GM12878 (cell line): ENCODE data around the gene TOR2A. TPM values are rescaled to one million over a fixed set of nuclear protein-coding genes. Genes with fewer than 3 reads are reported as not detected.

Source experiments
- ATAC-seq: fragments of 200-7000 bp; cut with Tn5 transposase; 3 replicates; pipeline ENCODE4 v1.9.1; 2020; ENCODE audit warnings: mild to moderate bottlenecking, moderate library complexity
- BruUV-seq: library from RNA; stranded (reverse); fragments of 400-500 nt; replicated peaks from 2 replicates; lab custom pipeline; 2021; lab: Mats Ljungman, UMichigan
- CTCF ChIA-PET: fragments of 300-600 bp; sonication (Branson Sonifier 250); formaldehyde crosslinking; extraction: SDS; loops from one replicate; lab custom pipeline; 2021; ENCODE audit warnings: inconsistent platforms; lab: Yijun Ruan, JAX
- POLR2A ChIA-PET: fragments of 350-600 bp; formaldehyde crosslinking; extraction: SDS; loops from one replicate; lab custom pipeline; 2021; ENCODE audit warnings: inconsistent platforms; lab: Charles Lee
- RAD21 ChIA-PET: fragments of 300-600 bp; sonication (Branson Sonifier 250); formaldehyde crosslinking; loops from one replicate; lab custom pipeline; 2023; ENCODE audit warnings: antibody characterized with exemption; ENCODE audit not compliant: unreplicated experiment; lab: Charles Lee
- SMC1A ChIA-PET: fragments of 300-600 bp; sonication (Branson Sonifier 250); formaldehyde crosslinking; loops from one replicate; lab custom pipeline; 2023; ENCODE audit not compliant: unreplicated experiment, uncharacterized antibody; lab: Charles Lee
- DNase-seq: peaks from one replicate; pipeline ENCODE4 v3.0.0-alpha.2; 2011; ENCODE audit warnings: low read depth, low spot score
- FAIRE-seq: peaks from 3 replicates; lab custom pipeline; 2011; peaks lifted over from hg19 to GRCh38; lab: Jason Lieb, UNC
- H2AFZ ChIP-seq: 2 replicates; pipeline ENCODE4 v1.6.0; 2011; ENCODE audit warnings: low read depth, low read length, control low read depth; ENCODE audit not compliant: control insufficient read depth
- H3K27ac ChIP-seq: 2 replicates; pipeline ENCODE4 v1.5.1; 2011; ENCODE audit warnings: control low read depth; ENCODE audit not compliant: control insufficient read depth, insufficient read depth
- H3K27me3 ChIP-seq, 2 experiments: replicated peaks in 1 of 2; 2 replicates each; pipeline versions ENCODE4 v1.6.0 to v1.6.1; 2011; ENCODE audit warnings: low read length in 1 of 2; ENCODE audit not compliant: control insufficient read depth in 2 of 2, insufficient read depth in 2 of 2
- H3K36me3 ChIP-seq, 2 experiments: 2 replicates each; pipeline ENCODE4 v1.5.1; 2011; ENCODE audit warnings: low read length in 1 of 2; ENCODE audit not compliant: control insufficient read depth in 2 of 2, insufficient read depth in 2 of 2
- H3K4me1 ChIP-seq: 2 replicates; pipeline ENCODE4 v1.6.1; 2011; ENCODE audit warnings: mild to moderate bottlenecking, low read length, moderate library complexity, mixed read lengths; ENCODE audit not compliant: control insufficient read depth, insufficient read depth
- H3K4me2 ChIP-seq: 2 replicates; pipeline ENCODE4 v1.6.0; 2011; ENCODE audit warnings: control low read depth; ENCODE audit not compliant: control insufficient read depth, insufficient read depth
- H3K4me3 ChIP-seq: fragments of 200-600 bp; sonication (generic); 2 replicates; pipeline ENCODE4 v1.5.1; 2016
- H3K79me2 ChIP-seq: 2 replicates; pipeline ENCODE4 v1.6.0; 2011; ENCODE audit warnings: low read length; ENCODE audit not compliant: control insufficient read depth, insufficient read depth
- H3K9ac ChIP-seq: 2 replicates; pipeline ENCODE4 v1.8.0; 2011; ENCODE audit warnings: low read length, control low read depth, mixed read lengths; ENCODE audit not compliant: control insufficient read depth, insufficient read depth
- H3K9me3 ChIP-seq: replicated peaks from 3 replicates; pipeline ENCODE4 v1.5.1; 2011; ENCODE audit warnings: mild to moderate bottlenecking, low read length; ENCODE audit not compliant: control insufficient read depth, insufficient read depth
- H4K20me1 ChIP-seq: 2 replicates; pipeline ENCODE4 v1.6.0; 2011; ENCODE audit not compliant: control insufficient read depth, insufficient read depth
- CHD2 ChIP-seq: IDR thresholded peaks from 2 replicates; pipeline ENCODE4 v1.6.1; 2011; ENCODE audit warnings: low read depth, low read length, improper control_type of control experiment, borderline replicate concordance
- ESRRA ChIP-seq: IDR thresholded peaks from 2 replicates; pipeline ENCODE4 v1.6.1; 2012; ENCODE audit warnings: mild to moderate bottlenecking, low read length, improper control_type of control experiment
- ETV6 ChIP-seq, 2 experiments: fragments of 450-650 bp in 1 of 2; IDR thresholded peaks in 1 of 2; conservative IDR thresholded peaks in 1 of 2; 2 replicates each; pipeline ENCODE4 v1.6.1; 2014; ENCODE audit warnings: antibody characterized with exemption in 1 of 2, borderline replicate concordance in 1 of 2, low read depth in 1 of 2, mild to moderate bottlenecking in 1 of 2, moderate library complexity in 1 of 2
- HDGF ChIP-seq: fragments of 450-650 bp; IDR thresholded peaks from 2 replicates; pipeline ENCODE4 v1.6.1; 2016; ENCODE audit warnings: antibody characterized with exemption
- IKZF2 ChIP-seq, 2 experiments: fragments of 450-650 bp; IDR thresholded peaks; 2 replicates each; pipeline ENCODE4 v1.6.1; 2017; ENCODE audit warnings: mild to moderate bottlenecking in 2 of 2, moderate library complexity in 2 of 2
- MEF2A ChIP-seq: IDR thresholded peaks from 2 replicates; pipeline ENCODE4 v1.6.1; 2011; ENCODE audit warnings: low read depth, mild to moderate bottlenecking, low read length, moderate library complexity; ENCODE audit not compliant: insufficient read depth
- POLR2AphosphoS2 ChIP-seq: IDR thresholded peaks from 2 replicates; pipeline ENCODE4 v1.6.1; 2011; ENCODE audit warnings: low read depth, mild to moderate bottlenecking, low read length, improper control_type of control experiment, moderate library complexity
- SIX5 ChIP-seq: IDR thresholded peaks from 2 replicates; pipeline ENCODE4 v1.6.1; 2011; ENCODE audit warnings: mild to moderate bottlenecking, low read depth, low read length, moderate library complexity; ENCODE audit not compliant: severe bottlenecking
- STAT3 ChIP-seq: IDR thresholded peaks from 2 replicates; pipeline ENCODE4 v1.6.1; 2011; ENCODE audit warnings: low read depth, low read length, improper control_type of control experiment
- YBX1 ChIP-seq: fragments of 450-650 bp; IDR thresholded peaks from 2 replicates; pipeline ENCODE4 v1.6.1; 2016; ENCODE audit warnings: antibody characterized with exemption
- in situ Hi-C: fragments of 300-500 bp; cut with MboI; formaldehyde crosslinking; loops from 9 replicates; pipeline ENCODE4 v1.14.3; 2018; ENCODE audit warnings: mixed read lengths
- intact Hi-C: fragments of 100-400 bp; cut with micrococcal nuclease; formaldehyde crosslinking; loops from one replicate; pipeline ENCODE4 v1.14.2; 2022; ENCODE audit not compliant: unreplicated experiment
- polyA plus RNA-seq, 11 experiments: library from polyadenylated mRNA; depleted of rRNA in 4 of 11; unstranded in 6 of 11; stranded (reverse) in 5 of 11; fragments of >200 nt; fragmentation: Nextera tagmentation in 4 of 11; fragmentation: Illumina TruSeq in 1 of 11; extraction: Ambion mirVana in 4 of 11; extraction: Trizol in 1 of 11; gene quantifications; 1 replicate in 1 of 11; 2 replicates in 10 of 11; pipeline versions ENCODE4 v1.2.1 to v1.2.3, GENCODE V29; 2011 to 2016; ENCODE audit warnings: inconsistent platforms in 2 of 11, missing spikeins in 2 of 11, low read depth in 1 of 11
- total RNA-seq, 4 experiments: library from RNA; depleted of rRNA in 3 of 4; stranded (reverse); fragments of >200 nt in 3 of 4; fragmentation: Illumina TruSeq in 1 of 4; extraction: Trizol in 1 of 4; gene quantifications; 2 replicates each; pipeline versions ENCODE4 v1.2.1 to v1.2.3, GENCODE V29; 2013 to 2021
- TF ChIP-seq, protein P1 (sequence below): IDR thresholded peaks from 2 replicates; pipeline ENCODE4 v1.6.1; 2011; ENCODE audit warnings: mild to moderate bottlenecking, low read depth, low read length, moderate library complexity; ENCODE audit not compliant: insufficient replicate concordance
- TF ChIP-seq, protein P2 (sequence below): fragments of 450-650 bp; IDR thresholded peaks from 2 replicates; pipeline ENCODE4 v1.6.1; 2018; ENCODE audit warnings: mild to moderate bottlenecking, low read depth, moderate library complexity; ENCODE audit not compliant: partially characterized antibody
- TF ChIP-seq, protein P3 (sequence below): fragments of 450-650 bp; formaldehyde crosslinking; IDR thresholded peaks from 2 replicates; pipeline ENCODE4 v1.4.0; 2020; ENCODE audit warnings: mild to moderate bottlenecking, moderate library complexity

Gene TOR2A
- total and polyA plus RNA-seq, 10 of the 15 experiments (the other 5 are each of a cell fraction or from before 2014, with no cell fraction given): 0.52 to 23.7 (median 8.5) TPM

DNA sequence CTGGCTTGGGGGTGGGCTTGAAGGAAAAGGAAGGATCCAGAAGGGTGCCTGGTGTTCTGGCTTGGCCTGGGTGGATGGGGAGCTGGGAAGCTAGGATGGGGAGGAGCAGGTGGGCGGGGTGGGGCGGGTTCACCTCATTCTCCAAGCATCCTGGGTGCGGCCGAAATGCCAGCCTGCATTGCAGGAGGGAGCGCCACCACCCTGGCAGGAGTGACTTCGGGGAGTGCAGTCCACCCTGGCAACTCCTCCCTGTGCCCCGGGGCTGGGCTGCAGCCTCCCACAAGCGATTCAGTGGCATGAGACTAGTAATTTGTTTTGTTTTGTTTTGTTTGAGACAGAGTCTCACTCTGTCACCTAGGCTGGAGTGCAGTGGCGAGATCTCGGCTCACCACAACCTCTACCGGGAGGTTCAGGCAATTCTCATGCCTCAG lies 13.7 kb downstream of the TOR2A start (continued):
- TF ChIP-seq, protein P1, sequence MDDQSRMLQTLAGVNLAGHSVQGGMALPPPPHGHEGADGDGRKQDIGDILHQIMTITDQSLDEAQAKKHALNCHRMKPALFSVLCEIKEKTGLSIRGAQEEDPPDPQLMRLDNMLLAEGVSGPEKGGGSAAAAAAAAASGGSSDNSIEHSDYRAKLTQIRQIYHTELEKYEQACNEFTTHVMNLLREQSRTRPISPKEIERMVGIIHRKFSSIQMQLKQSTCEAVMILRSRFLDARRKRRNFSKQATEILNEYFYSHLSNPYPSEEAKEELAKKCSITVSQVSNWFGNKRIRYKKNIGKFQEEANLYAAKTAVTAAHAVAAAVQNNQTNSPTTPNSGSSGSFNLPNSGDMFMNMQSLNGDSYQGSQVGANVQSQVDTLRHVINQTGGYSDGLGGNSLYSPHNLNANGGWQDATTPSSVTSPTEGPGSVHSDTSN: no peak
- TF ChIP-seq ETV6 (conservative IDR thresholded peaks at IDR 0.05 in 1 of 2, IDR thresholded peaks at IDR 0.05 in 1 of 2; ENCODE audit: borderline replicate concordance in 1 of 2, low read depth in 1 of 2): no peak
- TF ChIP-seq YBX1: no peak
- TF ChIP-seq MEF2A: no peak
- TF ChIP-seq POLR2AphosphoS2: no peak
- TF ChIP-seq, protein P2, sequence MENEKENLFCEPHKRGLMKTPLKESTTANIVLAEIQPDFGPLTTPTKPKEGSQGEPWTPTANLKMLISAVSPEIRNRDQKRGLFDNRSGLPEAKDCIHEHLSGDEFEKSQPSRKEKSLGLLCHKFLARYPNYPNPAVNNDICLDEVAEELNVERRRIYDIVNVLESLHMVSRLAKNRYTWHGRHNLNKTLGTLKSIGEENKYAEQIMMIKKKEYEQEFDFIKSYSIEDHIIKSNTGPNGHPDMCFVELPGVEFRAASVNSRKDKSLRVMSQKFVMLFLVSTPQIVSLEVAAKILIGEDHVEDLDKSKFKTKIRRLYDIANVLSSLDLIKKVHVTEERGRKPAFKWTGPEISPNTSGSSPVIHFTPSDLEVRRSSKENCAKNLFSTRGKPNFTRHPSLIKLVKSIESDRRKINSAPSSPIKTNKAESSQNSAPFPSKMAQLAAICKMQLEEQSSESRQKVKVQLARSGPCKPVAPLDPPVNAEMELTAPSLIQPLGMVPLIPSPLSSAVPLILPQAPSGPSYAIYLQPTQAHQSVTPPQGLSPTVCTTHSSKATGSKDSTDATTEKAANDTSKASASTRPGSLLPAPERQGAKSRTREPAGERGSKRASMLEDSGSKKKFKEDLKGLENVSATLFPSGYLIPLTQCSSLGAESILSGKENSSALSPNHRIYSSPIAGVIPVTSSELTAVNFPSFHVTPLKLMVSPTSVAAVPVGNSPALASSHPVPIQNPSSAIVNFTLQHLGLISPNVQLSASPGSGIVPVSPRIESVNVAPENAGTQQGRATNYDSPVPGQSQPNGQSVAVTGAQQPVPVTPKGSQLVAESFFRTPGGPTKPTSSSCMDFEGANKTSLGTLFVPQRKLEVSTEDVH: no peak
- no peak for TF ChIP-seq STAT3
- no peak for TF ChIP-seq HDGF

DNA sequence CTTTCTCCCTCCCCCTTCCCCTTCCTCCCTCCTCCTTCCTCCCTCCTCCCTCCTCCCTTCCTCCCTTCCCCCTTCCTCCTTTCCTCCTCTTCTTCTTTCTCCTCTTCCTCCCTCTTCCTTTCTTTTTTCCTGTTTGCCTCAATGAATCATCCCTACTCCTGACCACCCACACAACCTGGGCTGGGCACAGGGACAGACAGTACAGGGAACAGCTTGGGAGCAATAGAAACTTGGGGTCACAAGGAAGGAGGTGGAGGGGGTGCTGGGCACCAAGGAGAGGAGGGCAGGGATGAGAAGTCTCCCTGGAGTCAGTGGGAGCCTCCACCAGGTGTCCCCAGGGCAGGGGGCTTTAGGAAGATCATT lies 14.2 kb downstream of the TOR2A start:
- RAD21 ChIA-PET: no interaction called here
- Histone ChIP-seq H3K27ac (no peak overlapping the region), H3K9ac (no peak overlapping the region), H3K4me3 (no peak overlapping the region), H4K20me1 (no peaks in the 10 kb centered on the region), H3K4me1 (peaks cover 3% of the 10 kb centered on the region; the same call in 1 of the 2 replicates), H3K79me2 (no peaks in the 10 kb centered on the region), H2AFZ (no peak overlapping the region), H3K4me2 (no peak overlapping the region), H3K27me3 (no peaks in the 10 kb centered on the region), H3K36me3 (no peaks in the 10 kb centered on the region), H3K9me3 (no peaks in the 10 kb centered on the region)
- FAIRE-seq: no peak
- intact Hi-C loops: no loop called here
- in situ Hi-C loops: no loop called here
- CTCF ChIA-PET: interaction anchor here (1.1 kb wide), 1 partner anchor 149 kb away, joined by 3 read pairs; no protein-coding TSS in a partner anchor
- POLR2A ChIA-PET: no interaction called here
- ATAC-seq: no peak
- SMC1A ChIA-PET: no interaction called here
- no TSS peak for BruUV-seq
- DNase-seq: no peak
- TF ChIP-seq SIX5: no peak
- TF ChIP-seq CHD2: no peak
- no peak for TF ChIP-seq ESRRA
- TF ChIP-seq, protein P3, sequence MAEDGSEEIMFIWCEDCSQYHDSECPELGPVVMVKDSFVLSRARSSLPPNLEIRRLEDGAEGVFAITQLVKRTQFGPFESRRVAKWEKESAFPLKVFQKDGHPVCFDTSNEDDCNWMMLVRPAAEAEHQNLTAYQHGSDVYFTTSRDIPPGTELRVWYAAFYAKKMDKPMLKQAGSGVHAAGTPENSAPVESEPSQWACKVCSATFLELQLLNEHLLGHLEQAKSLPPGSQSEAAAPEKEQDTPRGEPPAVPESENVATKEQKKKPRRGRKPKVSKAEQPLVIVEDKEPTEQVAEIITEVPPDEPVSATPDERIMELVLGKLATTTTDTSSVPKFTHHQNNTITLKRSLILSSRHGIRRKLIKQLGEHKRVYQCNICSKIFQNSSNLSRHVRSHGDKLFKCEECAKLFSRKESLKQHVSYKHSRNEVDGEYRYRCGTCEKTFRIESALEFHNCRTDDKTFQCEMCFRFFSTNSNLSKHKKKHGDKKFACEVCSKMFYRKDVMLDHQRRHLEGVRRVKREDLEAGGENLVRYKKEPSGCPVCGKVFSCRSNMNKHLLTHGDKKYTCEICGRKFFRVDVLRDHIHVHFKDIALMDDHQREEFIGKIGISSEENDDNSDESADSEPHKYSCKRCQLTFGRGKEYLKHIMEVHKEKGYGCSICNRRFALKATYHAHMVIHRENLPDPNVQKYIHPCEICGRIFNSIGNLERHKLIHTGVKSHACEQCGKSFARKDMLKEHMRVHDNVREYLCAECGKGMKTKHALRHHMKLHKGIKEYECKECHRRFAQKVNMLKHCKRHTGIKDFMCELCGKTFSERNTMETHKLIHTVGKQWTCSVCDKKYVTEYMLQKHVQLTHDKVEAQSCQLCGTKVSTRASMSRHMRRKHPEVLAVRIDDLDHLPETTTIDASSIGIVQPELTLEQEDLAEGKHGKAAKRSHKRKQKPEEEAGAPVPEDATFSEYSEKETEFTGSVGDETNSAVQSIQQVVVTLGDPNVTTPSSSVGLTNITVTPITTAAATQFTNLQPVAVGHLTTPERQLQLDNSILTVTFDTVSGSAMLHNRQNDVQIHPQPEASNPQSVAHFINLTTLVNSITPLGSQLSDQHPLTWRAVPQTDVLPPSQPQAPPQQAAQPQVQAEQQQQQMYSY (CRISPR knock-in tag): no peak
- TF ChIP-seq IKZF2 (IDR thresholded peaks at IDR 0.05): no peak
